ENCODE data around the gene MRPL4. TPM values are rescaled to one million over a fixed set of nuclear protein-coding genes. Genes with fewer than 3 reads are reported as not detected.

MRPL4 gene
- total and polyA plus RNA-seq, 7 donors, result 54.9 to 191 (median 78.1) TPM

- no peak for TF ChIP-seq CTCF (IDR thresholded peaks at IDR 0.05)
- DNase-seq (peak; percentile 32 to 73), ATAC-seq (peak in 2 of 4 donors; percentile 22 to 23)
- Histone ChIP-seq H3K27ac (no peak overlapping the region), H3K9me3 (no peaks in the 10 kb centered on the region), H3K4me3 (no peak overlapping the region), H3K27me3 (ENCODE audit: insufficient read depth in 3 of 3, low read length in 2 of 3) (peaks cover 0 to 50% (median 0%) of the 10 kb centered on the region in 3 donors), H3K4me1 (peaks cover 8% of the 10 kb centered on the region), H3K36me3 (ENCODE audit: insufficient read depth in 1 of 2, low read depth in 1 of 2) (no peaks in the 10 kb centered on the region)
- intact Hi-C loops (cut with DNase I), result no loop called here
- WGBS, 3 donors, result 46 to 54% (median 51%) methylated on average over 27 to 28 of the region's 28 CpGs
Observed at GRCh38 chr19:10227026-10227971, 24.7 kb upstream of the MRPL4 start.

- peaks cover 0 to 50% (median 0%) of the 10 kb centered on the region in 3 donors for H3K27me3 ChIP-seq (ENCODE audit: insufficient read depth in 3 of 3, low read length in 2 of 3)
- intact Hi-C loops (cut with DNase I), result no loop called here
- no peaks in the 10 kb centered on the region for H3K9me3 ChIP-seq
- H3K27ac ChIP-seq, result no peak overlapping the region
- peaks cover 8% of the 10 kb centered on the region for H3K4me1 ChIP-seq
- H3K36me3 ChIP-seq (ENCODE audit: insufficient read depth in 1 of 2, low read depth in 1 of 2), result no peaks in the 10 kb centered on the region
- no peak for ATAC-seq
- TF ChIP-seq CTCF (IDR thresholded peaks at IDR 0.05), result no peak
- no peak for DNase-seq
- no peak overlapping the region for H3K4me3 ChIP-seq
- 85 to 88% (median 86%) methylated on average over 5 of the region's 5 CpGs for WGBS, 3 donors
Observed at GRCh38 chr19:10228393-10228792, 23.6 kb upstream of the MRPL4 start.

GRCh38 chr19:10228920-10229319 is 23.1 kb upstream of the MRPL4 start:
- no peak overlapping the region for H3K27ac ChIP-seq
- H3K9me3 ChIP-seq, result no peaks in the 10 kb centered on the region
- 43 to 68% (median 50%) methylated on average over 2 of the region's 2 CpGs for WGBS, 3 donors
- peaks cover 0 to 50% (median 0%) of the 10 kb centered on the region in 3 donors for H3K27me3 ChIP-seq (ENCODE audit: insufficient read depth in 3 of 3, low read length in 2 of 3)
- no peak for DNase-seq
- intact Hi-C loops (cut with DNase I), result no loop called here
- H3K4me3 ChIP-seq, result no peak overlapping the region
- ATAC-seq, result no peak
- peaks cover 8% of the 10 kb centered on the region for H3K4me1 ChIP-seq
- peak; percentile 35 for TF ChIP-seq CTCF (IDR thresholded peaks at IDR 0.05)
- no peaks in the 10 kb centered on the region for H3K36me3 ChIP-seq (ENCODE audit: insufficient read depth in 1 of 2, low read depth in 1 of 2)

GRCh38 chr19:10230173-10230860 is 21.7 kb upstream of the MRPL4 start:
- H3K9me3 ChIP-seq, result no peaks in the 10 kb centered on the region
- DNase-seq (peak; percentile 56 to 72), ATAC-seq (peak in 1 of 4 donors; percentile 16)
- peaks cover 0 to 50% (median 0%) of the 10 kb centered on the region in 3 donors for H3K27me3 ChIP-seq (ENCODE audit: insufficient read depth in 3 of 3, low read length in 2 of 3)
- WGBS, 3 donors, result 1 to 2% (median 1%) methylated on average over 48 to 70 of the region's 70 CpGs
- intact Hi-C loops (cut with DNase I), result no loop called here
- H3K4me3 ChIP-seq, result peak overlapping the region; percentile 79
- no peak for TF ChIP-seq CTCF (IDR thresholded peaks at IDR 0.05)
- no peaks in the 10 kb centered on the region for H3K36me3 ChIP-seq (ENCODE audit: insufficient read depth in 1 of 2, low read depth in 1 of 2)
- peaks cover 8% of the 10 kb centered on the region for H3K4me1 ChIP-seq
- peak overlapping the region; percentile 75 for H3K27ac ChIP-seq

Data from psoas muscle (tissue), 8 donors.